AG09309 (cell line): ENCODE measurements around the gene MALAT1.

Experiments
- DNase-seq: peaks from one replicate; pipeline ENCODE4 v3.0.0-alpha.2; 2010; ENCODE audit warnings: low read depth
- H3K4me3 ChIP-seq: 2 replicates; pipeline ENCODE4 v1.5.1; 2011; ENCODE audit warnings: mild to moderate bottlenecking, low read depth, low read length, moderate library complexity; ENCODE audit not compliant: control insufficient read depth
- TF ChIP-seq, protein P1 (sequence below): IDR thresholded peaks from 2 replicates; pipeline ENCODE4 v1.5.1; 2011; ENCODE audit warnings: mild to moderate bottlenecking, low read depth, low read length, inconsistent platforms; ENCODE audit not compliant: insufficient read depth, control insufficient read depth; ENCODE audit errors: missing control alignments

Gene MALAT1

DNA sequence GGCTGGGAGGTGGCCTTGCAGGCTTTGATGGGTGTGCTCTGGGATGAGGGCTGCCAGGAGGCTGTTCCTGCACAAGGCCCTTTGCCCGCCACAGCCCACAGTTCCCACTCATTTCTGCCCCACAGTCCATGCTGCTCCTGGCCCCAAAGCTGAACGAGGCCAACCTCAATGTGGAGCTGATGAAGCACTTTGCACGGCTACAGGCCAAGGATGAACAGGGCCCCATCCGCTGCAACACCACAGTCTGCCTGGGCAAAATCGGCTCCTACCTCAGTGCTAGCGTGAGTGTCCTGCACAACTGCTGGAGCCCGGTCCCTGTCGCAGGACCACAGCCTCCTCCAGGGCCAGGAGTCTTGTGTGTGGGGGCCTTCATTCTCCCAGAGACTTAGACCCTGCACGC, 36.3 kb downstream of the MALAT1 start:
- H3K4me3 ChIP-seq: no peak overlapping the region
- DNase-seq: no peak
- TF ChIP-seq, protein P1, sequence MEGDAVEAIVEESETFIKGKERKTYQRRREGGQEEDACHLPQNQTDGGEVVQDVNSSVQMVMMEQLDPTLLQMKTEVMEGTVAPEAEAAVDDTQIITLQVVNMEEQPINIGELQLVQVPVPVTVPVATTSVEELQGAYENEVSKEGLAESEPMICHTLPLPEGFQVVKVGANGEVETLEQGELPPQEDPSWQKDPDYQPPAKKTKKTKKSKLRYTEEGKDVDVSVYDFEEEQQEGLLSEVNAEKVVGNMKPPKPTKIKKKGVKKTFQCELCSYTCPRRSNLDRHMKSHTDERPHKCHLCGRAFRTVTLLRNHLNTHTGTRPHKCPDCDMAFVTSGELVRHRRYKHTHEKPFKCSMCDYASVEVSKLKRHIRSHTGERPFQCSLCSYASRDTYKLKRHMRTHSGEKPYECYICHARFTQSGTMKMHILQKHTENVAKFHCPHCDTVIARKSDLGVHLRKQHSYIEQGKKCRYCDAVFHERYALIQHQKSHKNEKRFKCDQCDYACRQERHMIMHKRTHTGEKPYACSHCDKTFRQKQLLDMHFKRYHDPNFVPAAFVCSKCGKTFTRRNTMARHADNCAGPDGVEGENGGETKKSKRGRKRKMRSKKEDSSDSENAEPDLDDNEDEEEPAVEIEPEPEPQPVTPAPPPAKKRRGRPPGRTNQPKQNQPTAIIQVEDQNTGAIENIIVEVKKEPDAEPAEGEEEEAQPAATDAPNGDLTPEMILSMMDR: no peak

DNA sequence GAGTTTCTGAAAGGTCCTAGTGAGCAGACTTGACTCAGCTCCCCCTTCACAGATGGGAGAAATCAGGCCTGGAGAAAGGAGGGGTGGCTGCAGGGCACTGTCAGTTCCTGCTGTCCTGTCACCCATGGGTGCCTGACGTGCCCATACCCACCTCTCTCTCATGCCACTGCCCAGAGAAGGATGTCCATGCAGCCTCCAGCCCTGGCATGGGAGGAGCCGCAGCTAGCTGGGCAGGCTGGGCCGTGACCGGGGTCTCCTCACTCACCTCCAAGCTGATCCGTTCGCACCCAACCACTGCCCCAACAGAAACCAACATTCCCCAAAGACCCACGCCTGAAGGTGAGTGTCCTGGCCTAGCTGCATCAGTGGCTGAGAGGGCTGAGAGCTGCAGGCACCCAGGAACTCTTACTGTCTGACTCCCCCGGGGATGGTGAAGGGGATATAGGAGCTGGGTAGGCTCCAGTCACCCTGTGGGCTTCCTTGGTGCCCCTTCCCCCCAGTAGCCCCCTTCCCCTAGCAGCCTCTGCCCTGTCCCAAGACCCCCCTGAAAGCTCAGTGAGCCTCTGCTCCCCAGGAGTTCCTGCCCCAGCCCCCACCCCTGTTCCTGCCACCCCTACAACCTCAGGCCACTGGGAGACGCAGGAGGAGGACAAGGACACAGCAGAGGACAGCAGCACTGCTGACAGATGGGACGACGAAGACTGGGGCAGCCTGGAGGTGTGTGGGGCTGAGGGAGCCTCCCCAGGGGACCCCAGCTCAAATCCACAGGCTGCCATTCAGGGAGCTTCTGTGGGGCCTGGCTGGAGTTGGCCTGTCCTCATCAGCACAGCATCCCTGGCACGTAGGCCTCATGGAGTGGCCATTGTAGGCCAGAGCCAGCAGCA, 37.8 kb downstream of the MALAT1 start:
- DNase-seq: no peak
- TF ChIP-seq, protein P1: no peak
- no peak overlapping the region for H3K4me3 ChIP-seq

GRCh38 chr11:65537296-65537597, 38.4 kb downstream of the MALAT1 start:
- no peak overlapping the region for H3K4me3 ChIP-seq
- no peak for DNase-seq
- TF ChIP-seq, protein P1: no peak

DNA sequence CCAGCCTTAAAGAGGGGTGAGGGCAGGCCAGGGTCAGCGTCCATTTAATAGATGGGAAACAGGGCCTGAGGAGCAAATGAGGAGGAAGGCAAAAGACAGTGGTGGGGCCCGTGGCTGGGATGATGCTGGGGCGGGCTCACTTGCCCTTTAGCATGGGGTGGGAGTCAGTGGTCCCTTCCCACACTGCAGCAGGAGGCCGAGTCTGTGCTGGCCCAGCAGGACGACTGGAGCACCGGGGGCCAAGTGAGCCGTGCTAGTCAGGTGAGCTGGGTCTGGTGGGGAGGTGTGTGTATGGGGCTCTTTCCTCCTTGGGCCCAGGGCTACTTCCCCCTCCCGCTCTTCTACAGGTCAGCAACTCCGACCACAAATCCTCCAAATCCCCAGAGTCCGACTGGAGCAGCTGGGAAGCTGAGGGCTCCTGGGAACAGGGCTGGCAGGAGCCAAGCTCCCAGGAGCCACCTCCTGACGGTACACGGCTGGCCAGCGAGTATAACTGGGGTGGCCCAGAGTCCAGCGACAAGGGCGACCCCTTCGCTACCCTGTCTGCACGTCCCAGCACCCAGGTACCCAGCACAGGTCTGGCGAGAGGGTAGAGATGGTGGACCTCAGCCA, 38.9 kb downstream of the MALAT1 start:
- TF ChIP-seq, protein P1: no peak
- no peak overlapping the region for H3K4me3 ChIP-seq
- DNase-seq: no peak

DNA sequence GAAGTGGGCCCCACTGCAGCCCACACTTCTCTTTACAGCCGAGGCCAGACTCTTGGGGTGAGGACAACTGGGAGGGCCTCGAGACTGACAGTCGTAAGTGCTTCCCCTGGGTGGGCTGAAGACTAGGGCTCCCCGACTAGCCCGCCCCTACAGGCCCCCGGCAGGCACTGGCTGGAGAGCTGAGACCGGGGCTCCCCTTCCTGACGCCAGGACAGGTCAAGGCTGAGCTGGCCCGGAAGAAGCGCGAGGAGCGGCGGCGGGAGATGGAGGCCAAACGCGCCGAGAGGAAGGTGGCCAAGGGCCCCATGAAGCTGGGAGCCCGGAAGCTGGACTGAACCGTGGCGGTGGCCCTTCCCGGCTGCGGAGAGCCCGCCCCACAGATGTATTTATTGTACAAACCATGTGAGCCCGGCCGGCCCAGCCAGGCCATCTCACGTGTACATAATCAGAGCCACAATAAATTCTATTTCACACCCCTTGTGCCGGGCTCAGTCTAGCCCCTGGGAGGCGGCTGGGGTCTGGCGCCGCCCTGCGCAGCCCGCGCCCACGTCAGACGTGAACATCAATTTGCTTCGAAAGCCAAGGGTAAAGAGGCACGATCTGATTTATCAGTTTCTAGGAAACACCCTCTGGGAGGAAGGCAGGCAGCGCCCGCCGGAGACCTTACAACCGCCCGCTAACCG, 39.5 kb downstream of the MALAT1 start:
- H3K4me3 ChIP-seq: no peak overlapping the region
- TF ChIP-seq, protein P1: no peak
- DNase-seq: no peak

GRCh38 chr11:65538915-65539743, 40.3 kb downstream of the MALAT1 start:
- TF ChIP-seq, protein P1: no peak
- H3K4me3 ChIP-seq: no peak overlapping the region
- DNase-seq: no peak
